ENCODE data around the gene SLF2. TPM values are rescaled to one million over a fixed set of nuclear protein-coding genes. Genes with fewer than 3 reads are reported as not detected.

The SLF2 gene
- total and polyA plus RNA-seq, 11 donors = 7.5 to 26.9 (median 16.2) TPM

GRCh38 chr10:100983868-100984671 is 71.3 kb downstream of the SLF2 start:
- Histone ChIP-seq H3K4me1 (peaks cover 0 to 29% (median 21%) of the 10 kb centered on the region in 12 donors), H3K4me3 (no peak overlapping the region), H3K27ac (no peak overlapping the region), H3K36me3 (peaks cover 0 to 63% (median 42%) of the 10 kb centered on the region in 9 donors), H3K9me3 (no peaks in the 10 kb centered on the region), H3K27me3 (no peaks in the 10 kb centered on the region)
- DNase-seq = no peak
- 79 to 85% (median 80%) methylated on average over 8 to 13 of the region's 13 CpGs for WGBS, 4 donors
- no peak for ATAC-seq
- intact Hi-C loops (cut with DNase I) = no loop called here
- TF ChIP-seq CTCF (IDR thresholded peaks at IDR 0.05) (no peak), POLR2A (IDR thresholded peaks at IDR 0.05) (no peak)

- TF ChIP-seq CTCF (IDR thresholded peaks at IDR 0.05) = no peak
- no peak for TF ChIP-seq POLR2A (IDR thresholded peaks at IDR 0.05)
- intact Hi-C loops (cut with DNase I) = loop anchor here in 2 of 10 donors (5.0 kb wide), 2 partner anchors 43 to 48 kb away; partner anchors contain the start of genes PDZD7 (in 1 of the 2) and SFXN3 (in 1 of the 2)
Observed at GRCh38 chr10:100984672-100985177, 72.0 kb downstream of the SLF2 start.

GRCh38 chr10:100985336-100985735 is 72.6 kb downstream of the SLF2 start:
- no peak overlapping the region for H3K27ac ChIP-seq
- DNase-seq (no peak), ATAC-seq (no peak)
- H3K9me3 ChIP-seq = no peaks in the 10 kb centered on the region
- TF ChIP-seq CTCF (IDR thresholded peaks at IDR 0.05) (no peak), POLR2A (IDR thresholded peaks at IDR 0.05) (no peak)
- no peaks in the 10 kb centered on the region for H3K27me3 ChIP-seq
- no peak overlapping the region for H3K4me3 ChIP-seq
- peaks cover 0 to 64% (median 43%) of the 10 kb centered on the region in 9 donors for H3K36me3 ChIP-seq
- WGBS, 4 donors = 68 to 79% (median 72%) methylated on average over 5 of the region's 5 CpGs
- H3K4me1 ChIP-seq = peaks cover 0 to 31% (median 23%) of the 10 kb centered on the region in 12 donors
- intact Hi-C loops (cut with DNase I) = loop anchor here in 2 of 10 donors (5.0 kb wide), 2 partner anchors 42 to 47 kb away; partner anchors contain the start of genes PDZD7 (in 1 of the 2) and SFXN3 (in 1 of the 2)

More at GRCh38 chr10:100984672-100985177, 72.0 kb downstream of the SLF2 start:
- no peak overlapping the region for H3K4me3 ChIP-seq
- ATAC-seq (no peak), DNase-seq (no peak)
- H3K9me3 ChIP-seq = no peaks in the 10 kb centered on the region
- no peaks in the 10 kb centered on the region for H3K27me3 ChIP-seq
- no peak overlapping the region for H3K27ac ChIP-seq
- H3K4me1 ChIP-seq = peaks cover 0 to 31% (median 23%) of the 10 kb centered on the region in 12 donors
- 74 to 86% (median 79%) methylated on average over 2 of the region's 2 CpGs for WGBS, 4 donors
- peaks cover 0 to 64% (median 43%) of the 10 kb centered on the region in 9 donors for H3K36me3 ChIP-seq

- Histone ChIP-seq H3K9me3 (no peaks in the 10 kb centered on the region), H3K27me3 (no peaks in the 10 kb centered on the region), H3K4me3 (peak overlapping the region; percentile 69 to 97 (median 87)), H3K36me3 (peaks cover 0 to 64% (median 43%) of the 10 kb centered on the region in 9 donors), H3K4me1 (peaks cover 0 to 31% (median 23%) of the 10 kb centered on the region in 12 donors), H3K27ac (peak overlapping the region in 9 of 12 donors; percentile 44 to 89 (median 83))
- ATAC-seq (peak in 1 of 4 donors; percentile 2), DNase-seq (no peak)
- intact Hi-C loops (cut with DNase I) = loop anchor here in 2 of 10 donors (5.0 kb wide), 2 partner anchors 41 to 46 kb away; partner anchors contain the start of genes PDZD7 (in 1 of the 2) and SFXN3 (in 1 of the 2)
- WGBS, 4 donors = 13 to 21% (median 19%) methylated on average over 17 of the region's 17 CpGs
- TF ChIP-seq CTCF (IDR thresholded peaks at IDR 0.05) = no peak
- no peak for TF ChIP-seq POLR2A (IDR thresholded peaks at IDR 0.05)
Observed at GRCh38 chr10:100986623-100986951, 73.8 kb downstream of the SLF2 start.
